GM13977 (cell line): ENCODE measurements around the gene ZBTB21.
"Not testable (repeated sequence)": the region's sequence is repeated elsewhere in the genome, so short reads cannot be mapped to it uniquely, and the experiment has no call there.

Source experiments
- DNase-seq: peaks from one replicate; pipeline ENCODE4 v3.0.0; 2012; ENCODE audit warnings: low spot score
- CTCF ChIP-seq: IDR thresholded peaks from 2 replicates; pipeline ENCODE4 v1.5.1; 2012; ENCODE audit warnings: mild to moderate bottlenecking, control low read depth; ENCODE audit not compliant: insufficient read depth; ENCODE audit errors: extremely low read depth, missing control alignments
- in situ Hi-C: fragments of 300-500 bp; cut with MboI; formaldehyde crosslinking; loops from one replicate; pipeline ENCODE4 v1.12.0; 2022; ENCODE audit warnings: low sequenced_read_pairs, low pct_unique_long_range_greater_than_20kb, mixed read lengths, inconsistent platforms; ENCODE audit not compliant: unreplicated experiment

ZBTB21 gene

GRCh38 chr21:42000908-42001307 lies 9.3 kb downstream of the ZBTB21 start:
- in situ Hi-C loops: no loop called here
- TF ChIP-seq CTCF: no peak
- no peak for DNase-seq

- no peak for DNase-seq
- in situ Hi-C loops: no loop called here
- no peak for TF ChIP-seq CTCF
These were observed 12.5 kb downstream of the ZBTB21 start for GRCh38 chr21:41997657-41998056.

GRCh38 chr21:41995577-41995976 lies 14.6 kb downstream of the ZBTB21 start:
- DNase-seq: no peak
- in situ Hi-C loops: no loop called here
- no peak for TF ChIP-seq CTCF

- in situ Hi-C loops, DNase-seq: not testable (repeated sequence)
These were observed 15.5 kb downstream of the ZBTB21 start for GRCh38 chr21:41994613-41995012.

GRCh38 chr21:41993744-41994143 lies 16.4 kb downstream of the ZBTB21 start:
- no peak for TF ChIP-seq CTCF
- DNase-seq: no peak
- in situ Hi-C loops: no loop called here

- in situ Hi-C loops: no loop called here
- no peak for DNase-seq
These were observed 17.6 kb downstream of the ZBTB21 start for GRCh38 chr21:41992576-41992975.

GRCh38 chr21:41991659-41992058 lies 18.5 kb downstream of the ZBTB21 start:
- no peak for DNase-seq
- no peak for TF ChIP-seq CTCF
- in situ Hi-C loops: no loop called here

More at GRCh38 chr21:41992576-41992975, 17.6 kb downstream of the ZBTB21 start:
- TF ChIP-seq CTCF: no peak
